HepG2 (cell line): Measurements from ENCODE around the gene NR1I2. TPM values are rescaled to one million over a fixed set of nuclear protein-coding genes. Genes with fewer than 3 reads are reported as not detected.
A peak's percentile ranks its signal among the peaks of the same experiment; 100 is the strongest.

Experiments used
- ATAC-seq: fragments of 200-7000 bp; cut with Tn5 transposase; 3 replicates; pipeline ENCODE4 v1.9.1; 2020; ENCODE audit warnings: mild to moderate bottlenecking, moderate library complexity
- BruUV-seq: library from RNA; stranded (reverse); fragments of 400-500 nt; replicated peaks from 2 replicates; lab custom pipeline; 2021; lab: Mats Ljungman, UMichigan
- CTCF ChIA-PET: fragments of 300-600 bp; formaldehyde crosslinking; extraction: SDS; loops from one replicate; lab custom pipeline; 2021; ENCODE audit warnings: low total read pairs, inconsistent platforms, low intra/inter-chr PET ratio; lab: Yijun Ruan, JAX
- POLR2A ChIA-PET: fragments of 350-600 bp; sonication (Branson Sonifier 250); formaldehyde crosslinking; loops from one replicate; lab custom pipeline; 2020; ENCODE audit warnings: antibody characterized with exemption, inconsistent platforms; lab: Yijun Ruan, JAX
- DNase-seq: peaks from one replicate; pipeline ENCODE4 v3.0.0-alpha.2; 2015; ENCODE audit warnings: low spot score
- FAIRE-seq: peaks from 3 replicates; lab custom pipeline; 2011; peaks lifted over from hg19 to GRCh38; lab: Jason Lieb, UNC
- H2AFZ ChIP-seq: one replicate; pipeline ENCODE4 v1.6.1; 2011; ENCODE audit warnings: low read length, inconsistent platforms
- H3K27ac ChIP-seq: fragments of 300-600 bp; 3 replicates; pipeline ENCODE4 v1.8.0; 2011; ENCODE audit warnings: mixed run types, mild to moderate bottlenecking, mixed read lengths, low read length, inconsistent platforms; ENCODE audit not compliant: insufficient read depth; ENCODE audit errors: extremely low read length
- H3K27me3 ChIP-seq, 2 experiments: fragments of 200-600 bp in 1 of 2; 2 replicates in 1 of 2; 3 replicates in 1 of 2; pipeline versions ENCODE4 v1.6.0 to v1.8.0; 2011; ENCODE audit warnings: low read length in 2 of 2, mild to moderate bottlenecking in 2 of 2, moderate library complexity in 2 of 2, inconsistent platforms in 1 of 2; ENCODE audit not compliant: insufficient read depth in 2 of 2, control insufficient read depth in 1 of 2
- H3K36me3 ChIP-seq, 2 experiments: fragments of 200-600 bp in 1 of 2; replicated peaks in 1 of 2; 2 replicates in 1 of 2; 3 replicates in 1 of 2; pipeline versions ENCODE4 v1.5.1 to v1.8.0; 2011; ENCODE audit warnings: low read length in 2 of 2, inconsistent platforms in 1 of 2; ENCODE audit not compliant: insufficient read depth in 2 of 2, control insufficient read depth in 1 of 2
- H3K4me1 ChIP-seq: 2 replicates; pipeline ENCODE4 v1.5.1; 2012; ENCODE audit warnings: low read length, inconsistent platforms; ENCODE audit not compliant: insufficient read depth
- H3K4me2 ChIP-seq: 2 replicates; pipeline ENCODE4 v1.6.0; 2011; ENCODE audit warnings: low read depth, low read length, inconsistent platforms
- H3K4me3 ChIP-seq, 3 experiments: fragments of 200-600 bp in 1 of 3; sonication (generic), shearing (Covaris generic) in 1 of 3; replicated peaks in 1 of 3; 2 replicates each; pipeline ENCODE4 v1.5.1; 2011 to 2016; ENCODE audit warnings: low read length in 3 of 3, inconsistent platforms in 2 of 3, low read depth in 2 of 3, mild to moderate bottlenecking in 2 of 3, control low read depth in 1 of 3, mixed read lengths in 1 of 3; ENCODE audit not compliant: insufficient read depth in 1 of 3
- H3K79me2 ChIP-seq: one replicate; pipeline ENCODE4 v1.6.1; 2011; ENCODE audit warnings: low read length, inconsistent platforms; ENCODE audit not compliant: insufficient read depth
- H3K9ac ChIP-seq: 2 replicates; pipeline ENCODE4 v1.6.0; 2011; ENCODE audit warnings: mild to moderate bottlenecking, low read depth, low read length, inconsistent platforms; ENCODE audit not compliant: insufficient read depth
- H3K9me3 ChIP-seq: 2 replicates; pipeline ENCODE4 v1.5.1; 2012; ENCODE audit warnings: mild to moderate bottlenecking, low read length
- H4K20me1 ChIP-seq: 2 replicates; pipeline ENCODE4 v1.6.0; 2011; ENCODE audit warnings: inconsistent platforms, mild to moderate bottlenecking, low read length, moderate library complexity; ENCODE audit not compliant: insufficient read depth
- ATF7-NPFF ChIP-seq: sonication (generic); formaldehyde crosslinking; IDR thresholded peaks from 2 replicates; pipeline ENCODE4 v1.8.1; 2023; ENCODE audit warnings: mild to moderate bottlenecking, low read depth, missing genetic modification reagents, moderate library complexity
- HNF4A ChIP-seq: sonication (generic); formaldehyde crosslinking; IDR thresholded peaks from 2 replicates; pipeline ENCODE4 v1.4.0; 2020; ENCODE audit warnings: missing genetic modification reagents
- HNF4G ChIP-seq, 2 experiments: sonication (generic) in 1 of 2; formaldehyde crosslinking in 1 of 2; IDR thresholded peaks; 2 replicates each; pipeline versions ENCODE4 v1.4.0 to v1.6.1; 2011 to 2020; ENCODE audit warnings: borderline replicate concordance in 2 of 2, low read depth in 2 of 2, mild to moderate bottlenecking in 2 of 2, low read length in 1 of 2, missing genetic modification reagents in 1 of 2, moderate library complexity in 1 of 2
- HNRNPH1 ChIP-seq: fragments of 200-400 bp; formaldehyde crosslinking; optimal IDR thresholded peaks from 2 replicates; pipeline ENCODE3; 2017; ENCODE audit warnings: mild to moderate bottlenecking, low read depth, low read length
- NCOR1 ChIP-seq: fragments of 200-600 bp; sonication (generic); IDR thresholded peaks from 2 replicates; pipeline ENCODE4 v1.7.0; 2017; ENCODE audit warnings: antibody characterized with exemption, low read length, borderline replicate concordance
- NKX3-1 ChIP-seq: sonication (generic); formaldehyde crosslinking; IDR thresholded peaks from 2 replicates; pipeline ENCODE4 v1.5.0; 2020; ENCODE audit warnings: missing genetic modification reagents
- PAWR ChIP-seq: sonication (generic); formaldehyde crosslinking; IDR thresholded peaks from 2 replicates; pipeline ENCODE4 v1.4.0; 2020; ENCODE audit warnings: missing genetic modification reagents, mild to moderate bottlenecking, borderline replicate concordance
- SOX5 ChIP-seq: IDR thresholded peaks from 2 replicates; pipeline ENCODE4 v1.6.1; 2016; ENCODE audit warnings: borderline replicate concordance
- SOX6 ChIP-seq, 2 experiments: fragments of 450-650 bp in 1 of 2; sonication (generic) in 1 of 2; formaldehyde crosslinking in 1 of 2; IDR thresholded peaks; 2 replicates each; pipeline versions ENCODE4 v1.4.0 to v1.6.1; 2017 to 2020; ENCODE audit warnings: antibody characterized with exemption in 1 of 2, mild to moderate bottlenecking in 1 of 2, missing genetic modification reagents in 1 of 2
- ZBTB21 ChIP-seq: sonication (generic); formaldehyde crosslinking; IDR thresholded peaks from 2 replicates; pipeline ENCODE4 v1.4.0; 2020; ENCODE audit warnings: missing genetic modification reagents
- ZMYM4 ChIP-seq: sonication (generic); formaldehyde crosslinking; IDR thresholded peaks from 2 replicates; pipeline ENCODE4 v1.8.1; 2023; ENCODE audit warnings: mild to moderate bottlenecking, missing genetic modification reagents
- ZNF687 ChIP-seq: sonication (generic); formaldehyde crosslinking; IDR thresholded peaks from 2 replicates; pipeline ENCODE4 v1.5.1; 2020; ENCODE audit warnings: mild to moderate bottlenecking, missing genetic modification reagents, moderate library complexity
- ZNF770 ChIP-seq: sonication (generic); formaldehyde crosslinking; IDR thresholded peaks from 2 replicates; pipeline ENCODE4 v1.5.0; 2020; ENCODE audit warnings: mild to moderate bottlenecking, missing genetic modification reagents
- ZNF879 ChIP-seq: sonication (generic); formaldehyde crosslinking; IDR thresholded peaks from 2 replicates; pipeline ENCODE4 v1.8.1; 2023; ENCODE audit warnings: missing genetic modification reagents
- WGBS: methylation state at CpG from one replicate; pipeline ENCODE4 v1.1.6; 2017; ENCODE audit warnings: low lambda C conversion rate; 5-methylcytosine and 5-hydroxymethylcytosine counted together
- in situ Hi-C: cut with HindIII; loops from 2 replicates; pipeline ENCODE4 v1.10.0; 2017; ENCODE audit warnings: low pct_unique_long_range_greater_than_20kb; ENCODE audit not compliant: extremely low pct_ligation_motif_present
- intact Hi-C: fragments of 100-400 bp; cut with micrococcal nuclease; formaldehyde crosslinking; loops from one replicate; pipeline ENCODE4 v1.10.0; 2022; ENCODE audit not compliant: unreplicated experiment
- polyA plus RNA-seq, 8 experiments: library from polyadenylated mRNA; depleted of rRNA in 3 of 8; stranded (reverse) in 7 of 8; unstranded in 1 of 8; fragments of >200 nt; fragmentation: Illumina TruSeq in 4 of 8; extraction: Trizol in 4 of 8; gene quantifications; 2 replicates each; pipeline versions ENCODE4 v1.2.1 to v1.2.3, GENCODE V29; 2011 to 2016; ENCODE audit warnings: low read depth in 4 of 8, missing spikeins in 1 of 8, mixed read lengths in 1 of 8; ENCODE audit not compliant: insufficient read depth in 1 of 8
- total RNA-seq, 5 experiments: library from RNA; depleted of rRNA; stranded (reverse); fragments of >200 nt; fragmentation: Illumina TruSeq; extraction: Trizol; gene quantifications; 2 replicates each; pipeline ENCODE4 v1.2.3, GENCODE V29; 2016; ENCODE audit warnings: low read depth in 1 of 5
- TF ChIP-seq, protein P1 (sequence below): sonication (generic); formaldehyde crosslinking; IDR thresholded peaks from 2 replicates; pipeline ENCODE4 v1.4.0; 2020; ENCODE audit warnings: mild to moderate bottlenecking, missing genetic modification reagents

NR1I2 gene
- total and polyA plus RNA-seq, 2 of the 13 experiments (the other 11 are each of a cell fraction or from before 2014, with no cell fraction given), result 8.8 to 13.4 TPM

DNA sequence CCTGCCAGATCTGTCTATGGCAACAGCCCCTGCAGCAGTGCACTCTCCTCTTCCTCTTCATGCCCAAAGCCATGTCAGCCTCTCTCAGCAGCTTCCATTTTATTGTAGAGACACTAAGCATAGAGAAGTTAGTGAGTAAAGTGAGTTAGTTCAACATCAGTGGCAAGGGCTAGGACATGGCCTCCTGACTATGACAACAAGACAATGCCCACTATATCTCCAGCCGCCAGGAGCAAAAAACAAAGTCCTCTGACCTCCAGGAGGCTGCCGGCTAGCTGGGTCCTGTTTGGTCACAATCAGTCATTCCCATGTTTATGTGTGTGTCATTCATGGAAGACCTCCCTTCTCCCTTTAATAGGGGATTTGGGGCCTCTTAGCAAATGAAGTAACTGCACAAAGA, 14.9 kb downstream of the NR1I2 start:
- Histone ChIP-seq H4K20me1 (no peaks in the 10 kb centered on the region), H3K27me3 (no peaks in the 10 kb centered on the region), H3K4me3 (peak overlapping the region in 1 of 3 experiments; percentile 31; a peak in 1 of 6 replicates), H2AFZ (peak overlapping the region; percentile 53), H3K36me3 (no peaks in the 10 kb centered on the region), H3K9me3 (no peaks in the 10 kb centered on the region), H3K4me2 (peak overlapping the region; percentile 84), H3K9ac (peak overlapping the region; percentile 3; the same call in 1 of the 2 replicates), H3K4me1 (peaks cover 53% of the 10 kb centered on the region), H3K79me2 (no peaks in the 10 kb centered on the region), H3K27ac (peak overlapping the region; percentile 90)
- BruUV-seq, result no TSS peak
- in situ Hi-C loops, result no loop called here
- intact Hi-C loops, result no loop called here
- ChIA-PET CTCF (no interaction called here), POLR2A (interaction anchor here (0.6 to 1.7 kb wide), 5 partner anchors 13 to 299 kb away, joined by 3 to 15 read pairs (median 5); partner anchors contain the start of gene NR1I2)
- FAIRE-seq (no peak), DNase-seq (peak; percentile 58), ATAC-seq (peak; percentile 37)
- 6% methylated on average over 2 of the region's 2 CpGs for WGBS
- TF ChIP-seq HNRNPH1 (no peak), ZNF879 (CRISPR knock-in tag) (no peak), NKX3-1 (no peak), ZNF770 (CRISPR knock-in tag) (peak; percentile 69; the same call in 1 of the 2 replicates), HNF4A (CRISPR knock-in tag) (peak; percentile 64), HNF4G (IDR thresholded peaks at IDR 0.05; ENCODE audit: borderline replicate concordance, low read depth, low read length) (peak; percentile 58; the same call in 1 of the 2 replicates), HNF4G (CRISPR knock-in tag; IDR thresholded peaks at IDR 0.05; ENCODE audit: borderline replicate concordance, low read depth) (no peak), PAWR (CRISPR knock-in tag) (no peak), ZBTB21 (CRISPR knock-in tag) (no peak), ZNF687 (CRISPR knock-in tag) (0 out of 2 replicates have a peak, but pooled peaks have one; percentile 9), ATF7-NPFF (CRISPR knock-in tag) (no peak), SOX5 (CRISPR knock-in tag) (peak; percentile 35; the same call in 1 of the 2 replicates), NCOR1 (peak; percentile 26; the same call in 1 of the 2 replicates), SOX6 (IDR thresholded peaks at IDR 0.05) (no peak), SOX6 (CRISPR knock-in tag; IDR thresholded peaks at IDR 0.05) (peak; percentile 66), ZMYM4 (peak; percentile 58; the same call in 1 of the 2 replicates)
- TF ChIP-seq, protein P1, sequence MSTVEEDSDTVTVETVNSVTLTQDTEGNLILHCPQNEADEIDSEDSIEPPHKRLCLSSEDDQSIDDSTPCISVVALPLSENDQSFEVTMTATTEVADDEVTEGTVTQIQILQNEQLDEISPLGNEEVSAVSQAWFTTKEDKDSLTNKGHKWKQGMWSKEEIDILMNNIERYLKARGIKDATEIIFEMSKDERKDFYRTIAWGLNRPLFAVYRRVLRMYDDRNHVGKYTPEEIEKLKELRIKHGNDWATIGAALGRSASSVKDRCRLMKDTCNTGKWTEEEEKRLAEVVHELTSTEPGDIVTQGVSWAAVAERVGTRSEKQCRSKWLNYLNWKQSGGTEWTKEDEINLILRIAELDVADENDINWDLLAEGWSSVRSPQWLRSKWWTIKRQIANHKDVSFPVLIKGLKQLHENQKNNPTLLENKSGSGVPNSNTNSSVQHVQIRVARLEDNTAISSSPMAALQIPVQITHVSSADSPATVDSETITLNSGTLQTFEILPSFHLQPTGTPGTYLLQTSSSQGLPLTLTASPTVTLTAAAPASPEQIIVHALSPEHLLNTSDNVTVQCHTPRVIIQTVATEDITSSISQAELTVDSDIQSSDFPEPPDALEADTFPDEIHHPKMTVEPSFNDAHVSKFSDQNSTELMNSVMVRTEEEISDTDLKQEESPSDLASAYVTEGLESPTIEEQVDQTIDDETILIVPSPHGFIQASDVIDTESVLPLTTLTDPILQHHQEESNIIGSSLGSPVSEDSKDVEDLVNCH, result no peak
